Colonic mucosa (tissue), 4 donors: ENCODE data around the gene SLC22A12. TPM values are rescaled to one million over a fixed set of nuclear protein-coding genes. Genes with fewer than 3 reads are reported as not detected.

Experiments used
- DNase-seq: peaks from one replicate; pipeline ENCODE4 v3.0.0-alpha.2; 2020
- H3K27ac ChIP-seq: fragments of 200-600 bp; one replicate; pipeline ENCODE4 v1.8.0; 2021
- H3K27me3 ChIP-seq: fragments of 200-600 bp; one replicate; pipeline ENCODE4 v1.8.0; 2021
- H3K36me3 ChIP-seq: fragments of 200-600 bp; one replicate; pipeline ENCODE4 v1.8.0; 2021
- H3K4me1 ChIP-seq: fragments of 200-600 bp; one replicate; pipeline ENCODE4 v1.8.0; 2021; ENCODE audit warnings: mild to moderate bottlenecking
- H3K4me3 ChIP-seq: fragments of 200-600 bp; one replicate; pipeline ENCODE4 v1.8.0; 2021
- H3K9ac ChIP-seq, 2 donors: one replicate each; pipeline ENCODE4 v1.7.0; 2013; ENCODE audit warnings: control low read depth in 2 of 2, low read depth in 2 of 2, low read length in 2 of 2
- H3K9me3 ChIP-seq: fragments of 200-600 bp; one replicate; pipeline ENCODE4 v1.8.0; 2021
- CTCF ChIP-seq: fragments of 200-600 bp; IDR thresholded peaks from one replicate; pipeline ENCODE4 v1.8.0; 2022; ENCODE audit warnings: antibody characterized with exemption, mild to moderate bottlenecking
- intact Hi-C: fragments of 100-400 bp; cut with DNase I; formaldehyde crosslinking; loops from one replicate; pipeline ENCODE4 v1.14.1; 2022
- total RNA-seq, 2 donors: library from RNA; stranded (reverse); fragmentation: NEBNext Ultra II Directional in 1 of 2; extraction: Animal tissue kit (Norgen Biotek cat#: 25700) in 1 of 2; gene quantifications; one replicate each; pipeline ENCODE4 v1.2.1, GENCODE V29; 2021
- donor health status: healthy.
- donor health status: DM: no; HTN: no; CAD: no.
- donor health status: DM: no; HTN: no; CAD: no.

Gene SLC22A12
- total RNA-seq, 2 donors from 2014 or later, result not detected

DNA sequence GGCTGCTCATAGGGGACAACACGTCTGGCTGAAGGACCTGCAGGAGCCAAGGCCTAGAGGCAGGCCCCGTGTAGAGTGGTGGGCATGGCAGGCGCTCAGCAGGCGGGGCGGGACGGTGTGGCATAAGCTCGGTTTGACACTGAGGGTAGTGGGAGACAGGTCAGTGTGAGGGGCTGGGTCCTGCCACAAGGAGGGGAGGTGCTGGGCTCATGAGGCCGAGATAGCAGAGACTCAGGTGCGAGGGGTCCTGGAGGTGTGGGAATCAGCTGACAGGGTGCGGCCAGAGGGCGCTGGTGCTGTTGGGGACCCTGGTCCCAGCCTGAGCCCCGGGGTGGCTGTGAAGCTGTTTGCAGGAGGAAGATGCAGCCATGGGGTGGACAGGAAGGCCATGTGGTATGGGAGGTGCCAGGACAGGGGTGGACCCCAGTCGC, 6.7 kb downstream of the SLC22A12 start:
- H3K4me1 ChIP-seq, result no peaks in the 10 kb centered on the region
- no peak overlapping the region for H3K27ac ChIP-seq
- no peaks in the 10 kb centered on the region for H3K9me3 ChIP-seq
- H3K27me3 ChIP-seq, result no peaks in the 10 kb centered on the region
- no peak overlapping the region for H3K9ac ChIP-seq
- TF ChIP-seq CTCF, result no peak
- intact Hi-C loops, result no loop called here
- no peaks in the 10 kb centered on the region for H3K36me3 ChIP-seq
- H3K4me3 ChIP-seq, result no peak overlapping the region
- DNase-seq, result no peak

GRCh38 chr11:64598106-64598796, 7.2 kb downstream of the SLC22A12 start:
- Histone ChIP-seq H3K4me1 (no peaks in the 10 kb centered on the region), H3K4me3 (no peak overlapping the region), H3K27ac (no peak overlapping the region), H3K36me3 (no peaks in the 10 kb centered on the region), H3K9me3 (no peaks in the 10 kb centered on the region), H3K27me3 (no peaks in the 10 kb centered on the region), H3K9ac (no peak overlapping the region)
- TF ChIP-seq CTCF, result no peak
- no peak for DNase-seq
- intact Hi-C loops, result no loop called here

- no peak for DNase-seq
These were observed 8.0 kb downstream of the SLC22A12 start for GRCh38 chr11:64598797-64599697.

DNA sequence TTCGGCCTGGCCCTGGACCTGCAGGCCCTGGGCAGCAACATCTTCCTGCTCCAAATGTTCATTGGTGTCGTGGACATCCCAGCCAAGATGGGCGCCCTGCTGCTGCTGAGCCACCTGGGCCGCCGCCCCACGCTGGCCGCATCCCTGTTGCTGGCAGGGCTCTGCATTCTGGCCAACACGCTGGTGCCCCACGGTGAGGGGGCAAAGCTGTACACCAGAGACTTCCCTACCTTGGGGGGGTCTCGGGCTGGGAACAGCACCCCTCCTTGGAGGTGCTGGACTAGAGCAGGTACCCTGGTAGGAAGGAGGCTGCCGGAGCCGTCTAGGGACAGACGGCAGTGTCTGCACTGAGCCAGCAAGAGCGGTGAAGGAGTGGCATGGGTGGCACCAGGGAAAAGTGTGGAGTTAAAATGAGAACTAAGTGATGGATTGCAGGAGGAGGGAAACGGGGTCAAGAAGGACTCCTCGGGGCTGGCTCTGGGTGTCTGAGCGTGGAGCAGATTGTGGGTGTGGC, 8.7 kb downstream of the SLC22A12 start:
- Histone ChIP-seq H3K27ac (no peak overlapping the region), H3K4me3 (no peak overlapping the region), H3K9ac (no peak overlapping the region), H3K9me3 (no peaks in the 10 kb centered on the region), H3K4me1 (no peaks in the 10 kb centered on the region), H3K36me3 (no peaks in the 10 kb centered on the region), H3K27me3 (no peaks in the 10 kb centered on the region)
- no peak for TF ChIP-seq CTCF
- no peak for DNase-seq
- intact Hi-C loops, result no loop called here

More at GRCh38 chr11:64598797-64599697, 8.0 kb downstream of the SLC22A12 start:
- Histone ChIP-seq H3K4me3 (no peak overlapping the region), H3K4me1 (no peaks in the 10 kb centered on the region), H3K9me3 (no peaks in the 10 kb centered on the region), H3K36me3 (no peaks in the 10 kb centered on the region), H3K9ac (no peak overlapping the region), H3K27ac (no peak overlapping the region), H3K27me3 (no peaks in the 10 kb centered on the region)
- no peak for TF ChIP-seq CTCF
- intact Hi-C loops, result no loop called here

DNA sequence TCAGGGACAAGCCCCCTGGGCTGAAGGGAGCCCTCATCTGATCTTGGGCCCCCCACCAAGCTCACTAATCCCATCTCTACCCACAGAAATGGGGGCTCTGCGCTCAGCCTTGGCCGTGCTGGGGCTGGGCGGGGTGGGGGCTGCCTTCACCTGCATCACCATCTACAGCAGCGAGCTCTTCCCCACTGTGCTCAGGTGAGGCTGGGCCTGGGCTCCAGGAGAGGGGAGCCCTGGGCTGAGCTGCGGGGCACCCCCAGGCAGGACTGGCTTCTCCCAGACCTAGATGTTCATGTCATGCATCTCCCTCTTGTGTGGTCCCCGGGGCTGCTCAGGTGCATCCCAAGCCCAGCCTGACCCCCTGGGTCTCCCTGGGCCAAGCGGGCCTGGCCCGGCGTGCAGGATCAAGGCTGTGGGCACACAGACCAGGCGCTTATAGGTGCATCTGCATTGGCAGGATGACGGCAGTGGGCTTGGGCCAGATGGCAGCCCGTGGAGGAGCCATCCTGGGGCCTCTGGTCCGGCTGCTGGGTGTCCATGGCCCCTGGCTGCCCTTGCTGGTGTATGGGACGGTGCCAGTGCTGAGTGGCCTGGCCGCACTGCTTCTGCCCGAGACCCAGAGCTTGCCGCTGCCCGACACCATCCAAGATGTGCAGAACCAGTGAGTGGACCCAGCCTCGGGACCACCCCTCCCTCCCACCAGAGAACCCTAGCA, 9.4 kb downstream of the SLC22A12 start:
- DNase-seq, result no peak
- no peak overlapping the region for H3K9ac ChIP-seq
- H3K27ac ChIP-seq, result no peak overlapping the region
- TF ChIP-seq CTCF, result no peak
- no peaks in the 10 kb centered on the region for H3K27me3 ChIP-seq
- intact Hi-C loops, result no loop called here
- no peaks in the 10 kb centered on the region for H3K4me1 ChIP-seq
- no peaks in the 10 kb centered on the region for H3K36me3 ChIP-seq
- H3K4me3 ChIP-seq, result no peak overlapping the region
- no peaks in the 10 kb centered on the region for H3K9me3 ChIP-seq
